Measurements from ENCODE around the gene KCNH2.

GRCh38 chr7:150999497-151000230 is 21.5 kb upstream of the KCNH2 start:
- TF ChIP-seq ARID4B (CRISPR knock-in tag; IDR thresholded peaks at IDR 0.05; ENCODE audit: borderline replicate concordance) = no peak
- no peak for TF ChIP-seq CTCF (IDR thresholded peaks at IDR 0.05)
- TF ChIP-seq NR3C1 (CRISPR knock-in tag; conservative IDR thresholded peaks at IDR 0.05; ENCODE audit: low read depth) = no peak
- TF ChIP-seq USF2 (CRISPR knock-in tag; IDR thresholded peaks at IDR 0.05) = no peak
- TF ChIP-seq NFYB (CRISPR knock-in tag; conservative IDR thresholded peaks at IDR 0.05; ENCODE audit: low read depth) = no peak
- no peak for TF ChIP-seq SP1 (CRISPR knock-in tag; conservative IDR thresholded peaks at IDR 0.05)
- TF ChIP-seq MLX (CRISPR knock-in tag; IDR thresholded peaks at IDR 0.05) = no peak
- no peak for TF ChIP-seq E2F1 (CRISPR knock-in tag; IDR thresholded peaks at IDR 0.05)
- TF ChIP-seq ZBTB21 (CRISPR knock-in tag; IDR thresholded peaks at IDR 0.05; ENCODE audit: borderline replicate concordance) = no peak
- TF ChIP-seq TEAD1 (CRISPR knock-in tag; IDR thresholded peaks at IDR 0.05) = no peak

All from WTC11 (cell line).